ENCODE measurements around the gene GATA1. TPM values are rescaled to one million over a fixed set of nuclear protein-coding genes. Genes with fewer than 3 reads are reported as not detected.

GATA1 gene
- total RNA-seq, 4 donors from 2014 or later, result not detected

- peaks cover 0 to 17% (median 0%) of the 10 kb centered on the region in 4 donors for H3K27me3 ChIP-seq
- no peak for TF ChIP-seq CTCF (IDR thresholded peaks at IDR 0.05)
- TF ChIP-seq POLR2A (IDR thresholded peaks at IDR 0.05), result no peak
- WGBS, 2 donors, result 78 to 80% methylated on average over 3 to 10 of the region's 10 CpGs
- H3K4me1 ChIP-seq, result peaks cover 0 to 10% (median 3%) of the 10 kb centered on the region in 3 donors
- H3K9me3 ChIP-seq, result no peaks in the 10 kb centered on the region
- no peak overlapping the region for H3K27ac ChIP-seq
- no peak for DNase-seq
- H3K4me3 ChIP-seq, result no peak overlapping the region
- intact Hi-C loops (cut with DNase I), result no loop called here
- H3K36me3 ChIP-seq, result no peaks in the 10 kb centered on the region
These were observed 53.3 kb downstream of the GATA1 start for GRCh38 chrX:48839686-48840085.

Small RNA genes lying within 50 kb of the gene (small RNA-seq; reads per million reads assigned to genes)
- gene RNU6-29P, result 0 reads per million in 4 donors

Other genes with a start within 250 kb of the GATA1 start
- 10 to 100 TPM in 1 of 4 donors, 1 to 10 TPM in 3; 5.5 to 11.7 (median 8.5) TPM for gene TBC1D25, start 246.9 kb upstream of the GATA1 start, total RNA-seq
- 100 to 1,000 TPM; 110 to 220 (median 214) TPM for gene RBM3, start 212.1 kb upstream of the GATA1 start, total RNA-seq
- 10 to 100 TPM; 50.5 to 86.6 (median 68.5) TPM for gene WDR13, start 189.1 kb upstream of the GATA1 start, total RNA-seq
- gene WAS, start 102.8 kb upstream of the GATA1 start, total RNA-seq, result 1 to 10 TPM; 1.2 to 7.1 (median 3.7) TPM
- 10 to 100 TPM in 1 of 4 donors, 1 to 10 TPM in 3; 4.6 to 12.1 (median 8.2) TPM for gene SUV39H1, start 89.9 kb upstream of the GATA1 start, total RNA-seq
- gene GLOD5, start 24.8 kb upstream of the GATA1 start, total RNA-seq, result not detected
- 10 to 100 TPM; 39.9 to 54.9 (median 48.2) TPM for gene HDAC6, start 15.5 kb downstream of the GATA1 start, total RNA-seq
- not detected for gene ERAS, start 39.9 kb downstream of the GATA1 start, total RNA-seq
- 1 to 10 TPM in 2 of 4 donors, under 1 TPM in 1, not detected in 1; 0.44 to 2.3 (median 1.3) TPM for gene PCSK1N, start 49.0 kb downstream of the GATA1 start, total RNA-seq
- gene TIMM17B, start 111.2 kb downstream of the GATA1 start, total RNA-seq, result 10 to 100 TPM; 27.1 to 58.9 (median 34.6) TPM
- gene PQBP1, start 111.3 kb downstream of the GATA1 start, total RNA-seq, result 10 to 100 TPM; 45.3 to 87.4 (median 53.0) TPM
- 10 to 100 TPM; 13.7 to 28.9 (median 21.0) TPM for gene SLC35A2, start 125.1 kb downstream of the GATA1 start, total RNA-seq
- 1 to 10 TPM; 3.3 to 9.7 (median 7.6) TPM for gene PIM2, start 132.4 kb downstream of the GATA1 start, total RNA-seq
- gene OTUD5, start 171.0 kb downstream of the GATA1 start, total RNA-seq, result 10 to 100 TPM; 15.7 to 28.4 (median 24.3) TPM
- under 1 TPM in 3 of 4 donors, not detected in 1; 0.04 to 0.57 (median 0.53) TPM for gene KCND1, start 185.3 kb downstream of the GATA1 start, total RNA-seq
- gene GRIPAP1, start 215.7 kb downstream of the GATA1 start, total RNA-seq, result 10 to 100 TPM; 15.4 to 28.4 (median 22.9) TPM

Measured in esophagus squamous epithelium (tissue), 5 donors.